Ascending aorta (tissue), 2 donors: ENCODE results near the gene CDR2L. TPM values are rescaled to one million over a fixed set of nuclear protein-coding genes. Genes with fewer than 3 reads are reported as not detected.

ENCODE experiments used
- DNase-seq, 2 donors: peaks; one replicate each; pipeline ENCODE4 v3.0.0-alpha.2; 2019; ENCODE audit warnings: low spot score in 2 of 2
- H3K27ac ChIP-seq, 2 donors: fragments of 200-600 bp; sonication (generic); one replicate each; pipeline ENCODE4 v1.5.1; 2016 to 2017; ENCODE audit warnings: mild to moderate bottlenecking in 1 of 2
- H3K27me3 ChIP-seq: fragments of 200-600 bp; sonication (generic); one replicate; pipeline ENCODE4 v1.5.1; 2017
- H3K36me3 ChIP-seq, 2 donors: fragments of 200-600 bp; sonication (generic); one replicate each; pipeline ENCODE4 v1.5.1; 2016
- H3K4me1 ChIP-seq, 2 donors: fragments of 200-600 bp; sonication (generic); one replicate each; pipeline ENCODE4 v1.5.1; 2016 to 2017; ENCODE audit warnings: mild to moderate bottlenecking in 1 of 2
- H3K4me3 ChIP-seq, 2 donors: fragments of 200-600 bp; sonication (generic); one replicate each; pipeline ENCODE4 v1.5.1; 2016 to 2017; ENCODE audit warnings: mild to moderate bottlenecking in 1 of 2
- H3K9me3 ChIP-seq, 2 donors: fragments of 200-600 bp; sonication (generic); one replicate each; pipeline ENCODE4 v1.5.1; 2016
- intact Hi-C: fragments of 100-400 bp; cut with DNase I; formaldehyde crosslinking; loops from one replicate; pipeline ENCODE4 v1.15.1; 2023
- total RNA-seq: library from RNA; depleted of rRNA; stranded (reverse); fragments of >200 nt; gene quantifications from one replicate; pipeline ENCODE4 v1.1.0, GENCODE V29; 2016
- TF ChIP-seq, protein P1 (sequence below), 3 experiments: fragments of 200-600 bp in 2 of 3; fragments of 450-650 bp in 1 of 3; sonication (generic) in 2 of 3; IDR thresholded peaks; one replicate each; pipeline ENCODE4 v1.5.1; 2016 to 2019; ENCODE audit warnings: antibody characterized with exemption in 3 of 3, mild to moderate bottlenecking in 1 of 3, moderate library complexity in 1 of 3

The CDR2L gene
- total RNA-seq, result 54.7 TPM

DNA sequence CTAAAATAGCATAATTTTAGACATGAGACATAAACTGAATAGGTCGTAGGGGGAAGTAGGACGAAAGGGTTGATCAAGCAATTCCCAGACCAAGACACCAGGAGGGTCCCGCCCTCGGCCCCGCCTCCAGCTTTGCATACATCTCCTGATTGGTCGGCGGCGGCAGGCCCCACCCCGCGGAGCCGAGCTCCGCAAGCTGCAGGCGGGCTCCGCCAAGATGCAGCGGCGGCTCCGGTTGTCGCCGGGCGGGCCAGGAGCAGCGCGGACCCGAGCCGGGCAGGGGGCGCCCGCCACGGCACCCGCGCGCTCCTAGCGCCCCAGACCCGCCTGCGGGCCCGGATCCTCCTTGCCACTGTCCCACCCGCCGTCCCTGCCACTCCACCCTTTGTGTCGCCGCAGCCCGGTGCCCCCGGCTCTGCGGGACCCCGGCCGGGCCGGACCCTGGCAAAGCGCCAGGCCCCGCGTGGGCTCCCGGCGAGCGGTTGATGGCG lies at the start of gene CDR2L:
Gene CDR2L, plus strand, starts transcription at position 215 of the 491 bp plus-strand sequence. CDS start 412 bp downstream, outside the sequence.
- H3K4me3 ChIP-seq, result peak within 1 kb of the TSS; percentile 82 to 95
- intact Hi-C loops, result loop anchor here (1.0 to 10.0 kb wide), 2 partner anchors 59 to 543 kb away; partner anchors contain the start of gene ATP5PD
- no peaks in the 10 kb centered on the region for H3K36me3 ChIP-seq
- H3K27me3 ChIP-seq, result no peaks in the 10 kb centered on the region
- peaks cover 3 to 9% of the 10 kb centered on the region in 2 donors for H3K4me1 ChIP-seq
- TF ChIP-seq, protein P1, sequence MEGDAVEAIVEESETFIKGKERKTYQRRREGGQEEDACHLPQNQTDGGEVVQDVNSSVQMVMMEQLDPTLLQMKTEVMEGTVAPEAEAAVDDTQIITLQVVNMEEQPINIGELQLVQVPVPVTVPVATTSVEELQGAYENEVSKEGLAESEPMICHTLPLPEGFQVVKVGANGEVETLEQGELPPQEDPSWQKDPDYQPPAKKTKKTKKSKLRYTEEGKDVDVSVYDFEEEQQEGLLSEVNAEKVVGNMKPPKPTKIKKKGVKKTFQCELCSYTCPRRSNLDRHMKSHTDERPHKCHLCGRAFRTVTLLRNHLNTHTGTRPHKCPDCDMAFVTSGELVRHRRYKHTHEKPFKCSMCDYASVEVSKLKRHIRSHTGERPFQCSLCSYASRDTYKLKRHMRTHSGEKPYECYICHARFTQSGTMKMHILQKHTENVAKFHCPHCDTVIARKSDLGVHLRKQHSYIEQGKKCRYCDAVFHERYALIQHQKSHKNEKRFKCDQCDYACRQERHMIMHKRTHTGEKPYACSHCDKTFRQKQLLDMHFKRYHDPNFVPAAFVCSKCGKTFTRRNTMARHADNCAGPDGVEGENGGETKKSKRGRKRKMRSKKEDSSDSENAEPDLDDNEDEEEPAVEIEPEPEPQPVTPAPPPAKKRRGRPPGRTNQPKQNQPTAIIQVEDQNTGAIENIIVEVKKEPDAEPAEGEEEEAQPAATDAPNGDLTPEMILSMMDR (IDR thresholded peaks at IDR 0.05), result no peak
- H3K27ac ChIP-seq, result peak within 1 kb of the TSS; percentile 98 to 99
- H3K9me3 ChIP-seq, result no peaks in the 10 kb centered on the region
- DNase-seq, result peak; percentile 90 to 99

DNA sequence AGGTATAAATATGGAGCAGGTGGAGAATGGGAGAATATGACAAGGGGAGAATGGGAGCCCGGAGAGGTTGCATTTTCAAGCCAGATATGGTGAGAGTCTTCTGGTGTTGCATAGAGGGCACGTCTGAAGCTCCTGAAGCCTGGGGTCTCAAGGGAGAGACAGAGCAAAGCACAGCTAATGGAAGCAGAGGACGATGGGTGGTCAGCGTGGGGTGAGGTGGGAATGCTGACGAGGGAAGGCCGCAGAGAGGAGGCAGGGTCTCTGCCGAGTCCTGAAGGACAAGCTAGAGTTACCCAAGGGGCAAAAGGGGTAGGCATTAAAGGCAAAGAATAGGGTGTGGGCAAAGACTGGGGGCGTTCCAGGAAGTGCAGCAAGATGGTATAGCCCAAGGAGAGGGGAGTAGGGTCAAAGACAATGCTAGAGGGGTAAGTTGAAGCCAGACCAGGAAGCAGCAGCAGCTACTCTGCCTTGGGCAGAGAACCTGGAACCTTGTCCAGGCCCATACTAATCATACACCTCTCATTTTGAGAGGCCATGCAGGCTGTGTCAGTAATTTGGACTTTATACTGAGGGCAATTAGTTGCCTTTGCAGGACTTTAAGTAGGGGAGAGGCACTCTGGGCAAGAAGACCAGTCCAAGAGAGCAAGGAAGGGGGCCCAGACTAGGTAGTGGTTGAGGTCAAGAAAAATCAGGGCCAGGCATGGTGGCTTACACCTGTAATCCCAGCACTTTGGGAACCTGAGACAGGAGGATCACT lies 49.1 kb upstream of the CDR2L start:
- H3K9me3 ChIP-seq, result no peaks in the 10 kb centered on the region
- TF ChIP-seq, protein P1 (IDR thresholded peaks at IDR 0.05), result no peak
- DNase-seq, result no peak
- H3K36me3 ChIP-seq, result no peaks in the 10 kb centered on the region
- H3K27me3 ChIP-seq, result peaks cover 19% of the 10 kb centered on the region
- H3K4me3 ChIP-seq, result no peak overlapping the region
- H3K4me1 ChIP-seq, result peaks cover 0 to 5% of the 10 kb centered on the region in 2 donors
- H3K27ac ChIP-seq, result no peak overlapping the region
- intact Hi-C loops, result no loop called here

DNA sequence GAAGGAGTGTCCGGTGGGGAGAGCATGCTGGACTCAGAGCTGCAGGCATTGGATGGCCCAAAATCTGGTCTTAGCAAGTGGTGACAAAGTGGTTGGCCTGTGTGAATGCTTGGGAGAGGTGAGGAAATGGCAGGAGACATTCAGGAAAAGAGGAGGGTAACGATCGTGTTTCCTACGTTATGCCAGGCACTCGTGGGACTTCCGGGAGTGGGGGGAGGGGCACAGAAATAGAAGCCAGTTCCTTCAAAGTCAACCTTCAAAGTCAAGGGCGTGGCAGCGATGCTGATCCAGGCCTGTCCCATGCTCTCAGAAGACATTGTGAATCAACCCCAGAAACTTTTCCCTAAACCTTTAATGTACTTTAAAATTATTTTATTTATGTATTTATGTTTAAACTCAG lies 47.9 kb upstream of the CDR2L start:
- TF ChIP-seq, protein P1 (IDR thresholded peaks at IDR 0.05), result no peak
- no peak for DNase-seq
- no peaks in the 10 kb centered on the region for H3K36me3 ChIP-seq
- no peaks in the 10 kb centered on the region for H3K9me3 ChIP-seq
- H3K27me3 ChIP-seq, result peaks cover 19% of the 10 kb centered on the region
- H3K4me3 ChIP-seq, result no peak overlapping the region
- intact Hi-C loops, result no loop called here
- H3K27ac ChIP-seq, result no peak overlapping the region
- peaks cover 0 to 5% of the 10 kb centered on the region in 2 donors for H3K4me1 ChIP-seq

DNA sequence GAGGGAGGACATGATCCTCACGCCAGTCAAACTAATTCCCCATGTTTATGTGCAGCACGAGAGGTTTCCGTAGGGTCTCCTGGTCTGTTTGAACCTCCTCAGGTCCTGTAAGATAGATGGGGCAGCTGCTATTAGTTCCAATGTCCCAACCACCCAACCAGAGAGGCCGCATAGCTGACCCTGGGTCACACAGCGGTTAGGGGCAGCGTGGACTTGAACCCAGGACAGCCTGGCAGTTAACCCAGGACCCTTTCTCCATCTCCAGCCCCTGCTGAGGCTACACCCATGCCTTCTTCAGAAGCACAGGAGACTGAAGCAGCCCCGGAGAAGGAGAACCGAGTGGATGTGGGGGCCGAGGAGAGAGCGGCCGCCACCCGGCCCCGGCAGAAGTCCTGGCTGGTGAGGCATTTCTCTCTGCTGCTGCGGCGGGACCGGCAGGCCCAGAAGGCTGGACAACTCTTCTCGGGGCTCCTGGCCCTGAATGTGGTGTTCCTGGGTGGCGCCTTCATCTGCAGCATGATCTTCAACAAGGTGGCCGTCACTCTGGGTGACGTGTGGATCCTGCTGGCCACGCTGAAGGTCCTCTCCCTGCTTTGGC lies 46.2 kb upstream of the CDR2L start:
- TF ChIP-seq, protein P1 (IDR thresholded peaks at IDR 0.05), result no peak
- no peak for DNase-seq
- no peaks in the 10 kb centered on the region for H3K4me1 ChIP-seq
- intact Hi-C loops, result no loop called here
- H3K9me3 ChIP-seq, result no peaks in the 10 kb centered on the region
- no peak overlapping the region for H3K4me3 ChIP-seq
- no peak overlapping the region for H3K27ac ChIP-seq
- H3K27me3 ChIP-seq, result peaks cover 5% of the 10 kb centered on the region
- no peaks in the 10 kb centered on the region for H3K36me3 ChIP-seq

DNA sequence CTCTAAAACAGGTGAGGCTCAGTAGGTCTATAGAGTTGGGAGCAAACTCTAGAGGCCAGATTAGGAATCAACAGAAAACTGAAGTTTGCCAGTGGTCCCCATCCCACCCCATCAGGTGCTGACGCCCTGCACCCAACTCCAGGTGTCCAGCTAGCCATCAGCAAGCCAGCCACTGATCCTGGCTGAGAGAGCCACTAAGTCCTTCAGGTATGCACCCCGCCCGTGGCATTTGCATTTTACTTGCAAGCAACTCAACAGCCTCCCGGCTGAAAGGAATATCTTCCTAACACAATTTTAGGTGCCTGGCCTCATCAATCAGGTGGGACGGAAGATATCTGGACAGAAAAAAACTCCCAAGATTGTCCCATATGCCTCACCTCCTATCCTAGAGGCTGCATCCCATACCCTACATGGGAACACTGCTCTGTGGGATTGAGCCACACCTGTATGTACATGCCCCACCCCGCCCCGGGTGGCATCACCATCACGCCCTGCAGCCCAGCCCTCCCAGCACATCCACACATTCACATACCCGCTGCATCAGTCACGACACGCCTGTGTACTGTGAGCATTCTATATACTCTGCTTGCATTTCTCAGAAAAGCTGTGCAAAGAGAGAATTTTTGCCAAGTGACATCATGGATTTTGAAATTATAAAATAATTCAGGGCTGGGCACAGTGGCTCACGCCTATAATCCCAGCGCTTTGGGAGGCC lies 43.5 kb upstream of the CDR2L start:
- DNase-seq, result no peak
- H3K4me3 ChIP-seq, result no peak overlapping the region
- TF ChIP-seq, protein P1 (IDR thresholded peaks at IDR 0.05), result no peak
- no peak overlapping the region for H3K27ac ChIP-seq
- H3K9me3 ChIP-seq, result no peaks in the 10 kb centered on the region
- intact Hi-C loops, result no loop called here
- H3K4me1 ChIP-seq, result no peaks in the 10 kb centered on the region
- no peaks in the 10 kb centered on the region for H3K36me3 ChIP-seq
- H3K27me3 ChIP-seq, result no peaks in the 10 kb centered on the region
